ENCODE measurements around the gene KDM5A.
"Not testable (repeated sequence)": the region's sequence is repeated elsewhere in the genome, so short reads cannot be mapped to it uniquely, and the experiment has no call there.

The KDM5A gene

GRCh38 chr12:318759-319515 is 70.2 kb downstream of the KDM5A start:
- ChIA-PET CTCF (no interaction called here), POLR2A (no interaction called here)
- TF ChIP-seq CTCF (IDR thresholded peaks at IDR 0.05; ENCODE audit: control extremely low read depth, extremely low read depth, low read depth, missing control alignments), result no peak
- DNase-seq (ENCODE audit: extremely low spot score), result no peak

DNA sequence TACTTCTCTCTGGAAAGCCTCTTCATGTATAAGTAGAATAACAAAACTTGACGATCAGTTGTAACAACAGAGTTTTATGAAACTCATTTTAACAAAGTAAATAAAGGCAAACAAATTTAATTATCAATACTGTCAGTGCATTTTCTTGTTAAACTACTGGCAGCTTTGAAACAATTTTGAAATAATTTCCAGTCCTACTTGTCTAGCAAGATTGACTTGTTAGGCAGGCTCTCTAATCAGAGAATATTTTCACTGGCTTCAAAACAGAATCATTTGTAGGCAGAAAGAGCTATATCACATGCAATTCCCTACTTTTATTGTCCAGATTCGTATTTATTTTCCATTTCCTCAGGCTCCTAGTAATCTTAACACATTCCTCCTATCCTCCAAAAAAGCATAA is 80.6 kb downstream of the KDM5A start:
- POLR2A ChIA-PET, result no interaction called here
- CTCF ChIA-PET, result no interaction called here
- TF ChIP-seq CTCF (IDR thresholded peaks at IDR 0.05; ENCODE audit: control extremely low read depth, extremely low read depth, low read depth, missing control alignments), result no peak
- DNase-seq (ENCODE audit: extremely low spot score), result no peak

GRCh38 chr12:307406-307805 is 81.7 kb downstream of the KDM5A start:
- ChIA-PET POLR2A (no interaction called here), CTCF (no interaction called here)
- no peak for DNase-seq (ENCODE audit: extremely low spot score)
- TF ChIP-seq CTCF (IDR thresholded peaks at IDR 0.05; ENCODE audit: control extremely low read depth, extremely low read depth, low read depth, missing control alignments), result no peak

DNA sequence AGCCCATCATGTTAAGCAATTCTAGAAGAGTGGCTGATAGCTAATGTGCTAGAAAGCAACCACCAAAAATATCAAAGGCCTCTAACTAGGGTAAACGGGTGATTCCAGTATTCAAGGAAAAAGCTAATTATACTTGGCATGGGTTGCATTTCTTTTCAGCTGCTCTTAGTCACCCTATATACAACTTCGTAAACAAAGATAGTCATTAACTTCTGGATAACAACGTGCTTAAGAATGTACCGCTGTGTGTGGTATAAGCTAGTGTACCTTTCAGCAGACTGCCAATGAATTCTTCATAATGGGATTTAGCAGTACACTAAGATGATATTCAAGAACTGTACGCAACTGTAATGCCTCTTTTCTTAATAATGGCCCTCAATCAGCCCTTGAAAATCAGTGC is 84.3 kb downstream of the KDM5A start:
- CTCF ChIA-PET, result interaction anchor here (1.2 kb wide), 1 partner anchor 12 kb away, joined by 3 read pairs; no protein-coding TSS in a partner anchor
- TF ChIP-seq CTCF (IDR thresholded peaks at IDR 0.05; ENCODE audit: control extremely low read depth, extremely low read depth, low read depth, missing control alignments), result no peak
- no peak for DNase-seq (ENCODE audit: extremely low spot score)
- POLR2A ChIA-PET, result interaction anchor here (0.6 kb wide), 1 partner anchor 1224 kb away, joined by 3 read pairs; no protein-coding TSS in a partner anchor

DNA sequence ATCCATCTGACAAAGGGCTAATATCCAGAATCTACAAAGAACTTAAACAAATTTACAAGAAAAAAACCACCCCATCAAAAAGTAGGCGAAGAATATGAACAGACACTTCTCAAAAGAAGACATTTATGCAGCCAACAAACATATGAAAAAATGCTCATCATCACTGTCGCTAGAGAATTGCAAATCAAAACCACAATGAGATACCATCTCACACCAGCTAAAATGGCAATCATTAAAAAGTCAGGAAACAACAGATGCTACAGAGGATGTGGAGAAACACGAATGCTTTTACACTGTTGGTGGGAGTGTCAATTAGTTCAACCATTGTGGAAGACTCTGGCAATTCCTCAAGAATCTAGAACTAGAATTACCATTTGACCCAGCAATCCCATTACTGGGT is 86.4 kb downstream of the KDM5A start:
- POLR2A ChIA-PET; CTCF ChIA-PET; DNase-seq (ENCODE audit: extremely low spot score): not testable (repeated sequence)

DNA sequence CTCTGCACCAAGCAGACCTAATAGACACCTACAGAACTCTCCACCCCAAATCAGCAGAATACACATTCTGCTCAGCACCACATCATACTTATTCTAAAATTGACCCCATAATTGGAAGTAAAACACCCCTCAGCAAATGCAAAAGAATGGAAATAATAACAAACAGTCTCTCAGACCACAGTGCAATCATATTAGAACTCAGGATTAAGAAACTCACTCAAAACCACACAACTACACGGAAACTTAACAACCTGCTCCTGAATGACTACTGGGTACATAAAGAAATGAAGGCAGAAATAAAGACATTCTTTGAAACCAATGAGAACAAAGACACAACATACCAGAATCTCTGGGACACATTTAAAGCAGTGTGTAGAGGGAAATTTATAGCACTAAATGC is 89.0 kb downstream of the KDM5A start:
- CTCF ChIA-PET; DNase-seq (ENCODE audit: extremely low spot score); POLR2A ChIA-PET: not testable (repeated sequence)

GRCh38 chr12:299511-299910 is 89.6 kb downstream of the KDM5A start:
- CTCF ChIA-PET, result interaction anchor here (1.6 kb wide), 1 partner anchor 17 kb away, joined by 3 read pairs; no protein-coding TSS in a partner anchor
- DNase-seq (ENCODE audit: extremely low spot score); POLR2A ChIA-PET: not testable (repeated sequence)

GRCh38 chr12:298059-298458 is 91.1 kb downstream of the KDM5A start:
- DNase-seq (ENCODE audit: extremely low spot score); POLR2A ChIA-PET: not testable (repeated sequence)
- CTCF ChIA-PET, result interaction anchor here (1.6 kb wide), 1 partner anchor 11 kb away, joined by 4 read pairs; no protein-coding TSS in a partner anchor

DNA sequence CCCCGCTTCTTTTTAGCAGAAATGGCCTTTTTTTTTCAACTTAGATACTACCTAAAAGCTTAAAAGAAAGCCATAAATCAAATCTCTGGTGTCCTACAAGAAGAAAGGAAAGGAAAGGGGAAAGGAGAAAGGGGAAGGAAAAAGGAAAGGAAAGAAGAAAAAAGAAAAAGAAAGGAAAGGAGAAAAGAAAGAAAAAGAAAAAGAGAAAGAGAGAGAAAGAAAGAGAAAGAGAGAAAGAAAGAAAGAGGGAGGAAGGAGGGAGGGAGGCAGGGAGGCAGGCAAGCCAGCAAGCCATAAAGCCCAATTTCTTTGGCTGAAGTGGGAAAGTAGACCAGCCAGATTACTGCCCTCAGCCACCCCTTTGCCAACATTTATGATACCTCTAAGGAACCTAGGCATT is 94.0 kb downstream of the KDM5A start:
- ChIA-PET POLR2A (no interaction called here), CTCF (interaction anchor here (1.9 kb wide), 1 partner anchor 25 kb away, joined by 5 read pairs; no protein-coding TSS in a partner anchor)
- DNase-seq (ENCODE audit: extremely low spot score), result no peak
- no peak for TF ChIP-seq CTCF (IDR thresholded peaks at IDR 0.05; ENCODE audit: control extremely low read depth, extremely low read depth, low read depth, missing control alignments)
